GM12872 (cell line): Measurements from ENCODE around the gene MS4A14.

Experiments
- CTCF ChIP-seq: IDR thresholded peaks from 3 replicates; pipeline ENCODE4 v1.5.1; 2011; ENCODE audit warnings: low read depth, mild to moderate bottlenecking, low read length, moderate library complexity; ENCODE audit not compliant: insufficient read depth

Gene MS4A14

GRCh38 chr11:60392361-60392760 is 3.9 kb upstream of the MS4A14 start:
- no peak for TF ChIP-seq CTCF

- TF ChIP-seq CTCF, result no peak
These were observed 3.2 kb upstream of the MS4A14 start for GRCh38 chr11:60393016-60393415.

- TF ChIP-seq CTCF, result no peak
These were observed 1.4 kb upstream of the MS4A14 start for GRCh38 chr11:60394666-60395380.

- no peak for TF ChIP-seq CTCF
These were observed 540 bp downstream of the MS4A14 start for GRCh38 chr11:60396799-60397198.

- TF ChIP-seq CTCF, result no peak
These were observed 23.8 kb downstream of the MS4A14 start for GRCh38 chr11:60420015-60420414.

GRCh38 chr11:60422609-60423008 is 26.4 kb downstream of the MS4A14 start:
- TF ChIP-seq CTCF, result no peak

GRCh38 chr11:60428517-60428916 is 32.3 kb downstream of the MS4A14 start:
- no peak for TF ChIP-seq CTCF
